ENCODE data around the gene GOLIM4. TPM values are rescaled to one million over a fixed set of nuclear protein-coding genes. Genes with fewer than 3 reads are reported as not detected.
A peak's percentile ranks its signal among the peaks of the same experiment; 100 is the strongest.

The GOLIM4 gene
- total RNA-seq, 4 donors from 2014 or later: 16.0 to 21.3 (median 20.2) TPM

DNA sequence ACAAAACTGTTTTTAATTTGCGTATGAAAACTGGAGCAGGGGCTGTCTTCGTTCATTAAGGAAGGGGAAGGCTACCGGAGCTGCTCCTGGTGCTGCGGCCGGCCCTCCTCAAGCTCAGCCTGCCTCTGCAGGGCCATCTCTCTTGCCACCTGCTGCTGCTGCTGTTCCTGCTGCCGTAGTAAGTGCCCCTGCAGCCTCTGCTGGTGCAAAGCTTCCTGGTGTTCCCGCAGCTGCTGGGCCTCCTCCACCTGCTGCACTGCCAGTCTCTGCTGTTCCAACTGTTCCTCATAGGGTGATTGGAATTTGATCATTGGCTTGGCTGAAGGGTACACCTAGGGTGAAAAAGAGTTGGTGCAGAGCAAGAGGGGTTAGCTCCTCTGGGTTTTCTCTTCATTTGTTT, 66.0 kb downstream of the GOLIM4 start:
- Histone ChIP-seq H3K36me3 (peaks cover 54% of the 10 kb centered on the region), H3K4me3 (no peak overlapping the region), H3K4me1 (peaks cover 14% of the 10 kb centered on the region), H3K27me3 (no peaks in the 10 kb centered on the region), H3K27ac (no peak overlapping the region), H3K9me3 (no peaks in the 10 kb centered on the region)
- TF ChIP-seq EP300 (IDR thresholded peaks at IDR 0.05) (no peak), POLR2AphosphoS5 (IDR thresholded peaks at IDR 0.05) (no peak), POLR2A (IDR thresholded peaks at IDR 0.05) (no peak)
- TF ChIP-seq, protein P1, sequence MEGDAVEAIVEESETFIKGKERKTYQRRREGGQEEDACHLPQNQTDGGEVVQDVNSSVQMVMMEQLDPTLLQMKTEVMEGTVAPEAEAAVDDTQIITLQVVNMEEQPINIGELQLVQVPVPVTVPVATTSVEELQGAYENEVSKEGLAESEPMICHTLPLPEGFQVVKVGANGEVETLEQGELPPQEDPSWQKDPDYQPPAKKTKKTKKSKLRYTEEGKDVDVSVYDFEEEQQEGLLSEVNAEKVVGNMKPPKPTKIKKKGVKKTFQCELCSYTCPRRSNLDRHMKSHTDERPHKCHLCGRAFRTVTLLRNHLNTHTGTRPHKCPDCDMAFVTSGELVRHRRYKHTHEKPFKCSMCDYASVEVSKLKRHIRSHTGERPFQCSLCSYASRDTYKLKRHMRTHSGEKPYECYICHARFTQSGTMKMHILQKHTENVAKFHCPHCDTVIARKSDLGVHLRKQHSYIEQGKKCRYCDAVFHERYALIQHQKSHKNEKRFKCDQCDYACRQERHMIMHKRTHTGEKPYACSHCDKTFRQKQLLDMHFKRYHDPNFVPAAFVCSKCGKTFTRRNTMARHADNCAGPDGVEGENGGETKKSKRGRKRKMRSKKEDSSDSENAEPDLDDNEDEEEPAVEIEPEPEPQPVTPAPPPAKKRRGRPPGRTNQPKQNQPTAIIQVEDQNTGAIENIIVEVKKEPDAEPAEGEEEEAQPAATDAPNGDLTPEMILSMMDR (IDR thresholded peaks at IDR 0.05): no peak
- no peak for DNase-seq (ENCODE audit: low spot score in 2 of 2)
- WGBS: 92% methylated on average over 7 of the region's 7 CpGs

DNA sequence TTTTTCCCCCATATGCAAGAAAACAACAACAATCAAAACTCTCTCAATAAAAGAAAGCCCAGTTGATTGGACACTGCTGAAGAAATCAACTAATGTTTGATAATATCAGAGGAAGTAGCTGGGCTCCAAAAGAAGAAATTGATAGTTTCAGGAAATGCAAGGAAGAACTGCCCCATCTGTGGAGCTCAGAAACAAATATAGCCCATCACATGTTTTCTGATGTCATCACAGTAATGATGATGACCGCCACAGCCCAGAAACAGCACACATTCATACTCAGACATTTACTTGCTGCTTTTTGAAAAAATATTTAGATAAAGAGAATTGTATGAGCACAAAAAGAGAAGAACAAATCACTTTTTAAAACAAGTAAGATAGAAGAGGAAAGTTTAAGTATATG, 67.6 kb downstream of the GOLIM4 start:
- H3K4me3 ChIP-seq: no peak overlapping the region
- 85% methylated on average over 1 of the region's 1 CpG for WGBS
- no peak for DNase-seq (ENCODE audit: low spot score in 2 of 2)
- H3K27ac ChIP-seq: no peak overlapping the region
- peaks cover 70% of the 10 kb centered on the region for H3K36me3 ChIP-seq
- no peaks in the 10 kb centered on the region for H3K9me3 ChIP-seq
- TF ChIP-seq, protein P1 (IDR thresholded peaks at IDR 0.05): no peak
- TF ChIP-seq POLR2A (IDR thresholded peaks at IDR 0.05): no peak
- TF ChIP-seq EP300 (IDR thresholded peaks at IDR 0.05): no peak
- no peak for TF ChIP-seq POLR2AphosphoS5 (IDR thresholded peaks at IDR 0.05)
- H3K27me3 ChIP-seq: no peaks in the 10 kb centered on the region
- peaks cover 7% of the 10 kb centered on the region for H3K4me1 ChIP-seq

DNA sequence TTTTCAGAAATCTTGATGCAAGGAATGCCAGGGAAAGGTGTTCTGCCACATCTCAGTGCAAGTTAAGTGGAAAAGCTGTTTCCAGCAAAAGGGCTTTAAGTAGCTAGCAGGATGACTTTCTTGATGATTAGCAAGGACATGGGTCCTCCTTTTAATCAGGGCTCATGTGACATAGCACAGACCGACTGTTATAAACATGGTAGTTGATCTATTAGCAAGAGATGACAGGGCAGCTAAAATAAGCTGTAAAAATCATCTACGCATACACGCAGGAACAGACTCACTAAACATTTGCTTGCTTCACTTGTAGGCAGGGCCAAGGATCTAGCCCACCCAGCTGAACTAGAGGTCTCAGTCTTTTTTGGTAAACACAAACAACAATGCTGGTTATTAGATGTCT, 69.0 kb downstream of the GOLIM4 start:
- no peak for DNase-seq (ENCODE audit: low spot score in 2 of 2)
- H3K4me3 ChIP-seq: no peak overlapping the region
- 97% methylated on average over 3 of the region's 3 CpGs for WGBS
- no peaks in the 10 kb centered on the region for H3K9me3 ChIP-seq
- peaks cover 74% of the 10 kb centered on the region for H3K36me3 ChIP-seq
- TF ChIP-seq, protein P1 (IDR thresholded peaks at IDR 0.05): no peak
- no peak for TF ChIP-seq POLR2AphosphoS5 (IDR thresholded peaks at IDR 0.05)
- TF ChIP-seq POLR2A (IDR thresholded peaks at IDR 0.05): no peak
- no peak for TF ChIP-seq EP300 (IDR thresholded peaks at IDR 0.05)
- peaks cover 7% of the 10 kb centered on the region for H3K4me1 ChIP-seq
- H3K27me3 ChIP-seq: no peaks in the 10 kb centered on the region
- no peak overlapping the region for H3K27ac ChIP-seq

DNA sequence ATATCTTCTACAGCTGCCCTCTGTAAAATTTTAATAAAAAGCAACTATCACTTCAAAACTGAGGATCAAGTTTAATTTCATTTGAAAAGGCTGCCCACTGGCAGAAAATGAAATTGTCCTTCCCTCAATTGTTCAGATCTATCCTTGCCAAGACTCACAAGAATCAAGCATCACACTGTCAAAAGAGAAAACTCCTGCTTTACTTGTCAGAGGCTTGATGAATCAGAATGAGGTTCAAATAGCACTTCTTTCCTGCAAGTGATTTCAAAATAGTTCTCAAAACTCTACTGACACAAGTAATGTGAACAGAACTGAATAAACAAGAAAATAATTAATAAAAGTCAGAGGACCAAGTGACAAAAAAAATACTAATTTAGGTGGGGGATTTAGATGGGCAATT, 70.6 kb downstream of the GOLIM4 start:
- H3K4me3 ChIP-seq: no peak overlapping the region
- DNase-seq (ENCODE audit: low spot score in 2 of 2): no peak
- TF ChIP-seq POLR2AphosphoS5 (IDR thresholded peaks at IDR 0.05): no peak
- TF ChIP-seq, protein P1 (IDR thresholded peaks at IDR 0.05): no peak
- peaks cover 7% of the 10 kb centered on the region for H3K4me1 ChIP-seq
- H3K27me3 ChIP-seq: no peaks in the 10 kb centered on the region
- peak overlapping the region; percentile 48 for H3K27ac ChIP-seq
- peaks cover 76% of the 10 kb centered on the region for H3K36me3 ChIP-seq
- no peaks in the 10 kb centered on the region for H3K9me3 ChIP-seq

DNA sequence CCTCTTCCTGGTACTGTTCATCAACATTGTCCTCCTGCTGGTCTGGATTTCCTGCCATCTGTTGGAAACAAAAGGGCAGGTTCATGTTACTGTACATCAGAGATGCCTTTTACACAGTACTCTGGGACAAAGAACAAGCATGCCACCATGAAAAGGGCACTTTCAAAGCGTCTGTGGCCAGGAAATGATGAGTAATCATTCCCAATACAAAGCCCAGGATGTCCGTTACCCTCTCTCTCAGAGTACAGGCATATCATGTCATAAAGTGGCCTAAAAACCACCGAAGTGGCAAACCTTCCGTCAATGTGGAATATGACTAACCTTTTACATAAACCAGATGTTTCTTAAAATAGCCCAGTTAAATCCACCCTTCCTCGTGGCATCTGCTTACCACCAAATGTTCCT, 71.2 kb downstream of the GOLIM4 start:
- H3K36me3 ChIP-seq: peaks cover 73% of the 10 kb centered on the region
- H3K4me1 ChIP-seq: peaks cover 7% of the 10 kb centered on the region
- no peaks in the 10 kb centered on the region for H3K27me3 ChIP-seq
- peak overlapping the region; percentile 48 for H3K27ac ChIP-seq
- no peak for DNase-seq (ENCODE audit: low spot score in 2 of 2)
- H3K4me3 ChIP-seq: no peak overlapping the region
- no peaks in the 10 kb centered on the region for H3K9me3 ChIP-seq
- TF ChIP-seq, protein P1 (IDR thresholded peaks at IDR 0.05): no peak
- TF ChIP-seq POLR2A (IDR thresholded peaks at IDR 0.05): no peak
- no peak for TF ChIP-seq POLR2AphosphoS5 (IDR thresholded peaks at IDR 0.05)
- TF ChIP-seq EP300 (IDR thresholded peaks at IDR 0.05): no peak
- WGBS: 35% methylated on average over 5 of the region's 5 CpGs
